OCI-LY7 (cell line): ENCODE data around the gene ZNF423. TPM values are rescaled to one million over a fixed set of nuclear protein-coding genes. Genes with fewer than 3 reads are reported as not detected.

Experiments
- BruUV-seq: library from RNA; stranded (reverse); fragments of 400-500 nt; replicated peaks from 2 replicates; lab custom pipeline; 2021; lab: Mats Ljungman, UMichigan
- CTCF ChIA-PET: fragments of 300-600 bp; sonication (Branson Sonifier 250); formaldehyde crosslinking; loops from one replicate; lab custom pipeline; 2022; ENCODE audit warnings: antibody characterized with exemption; ENCODE audit not compliant: unreplicated experiment; lab: Charles Lee
- POLR2A ChIA-PET: fragments of 300-600 bp; sonication (Branson Sonifier 250); formaldehyde crosslinking; loops from one replicate; lab custom pipeline; 2022; ENCODE audit warnings: antibody characterized with exemption; lab: Charles Lee
- DNase-seq: peaks from one replicate; pipeline ENCODE4 v3.0.0-alpha.2; 2015; ENCODE audit warnings: low spot score
- H2AFZ ChIP-seq: fragments of 200-600 bp; sonication (generic), shearing (Covaris generic); 2 replicates; pipeline ENCODE4 v1.6.1; 2014; ENCODE audit warnings: mild to moderate bottlenecking, antibody characterized with exemption, low read length, moderate library complexity
- H3K27ac ChIP-seq: fragments of 200-600 bp; sonication (generic); 2 replicates; pipeline ENCODE4 v1.5.1; 2014; ENCODE audit warnings: mixed run types, low read depth, mild to moderate bottlenecking, moderate library complexity, low read length, inconsistent platforms; ENCODE audit not compliant: poor library complexity, severe bottlenecking
- H3K36me3 ChIP-seq: fragments of 200-600 bp; sonication (generic); 2 replicates; pipeline ENCODE4 v1.6.1; 2014; ENCODE audit warnings: mild to moderate bottlenecking, antibody characterized with exemption, low read length, moderate library complexity, mixed read lengths; ENCODE audit not compliant: insufficient read depth
- H3K4me1 ChIP-seq: fragments of 200-600 bp; sonication (generic); 2 replicates; pipeline ENCODE4 v1.5.1; 2014; ENCODE audit warnings: mild to moderate bottlenecking, low read length; ENCODE audit not compliant: insufficient read depth, poor library complexity, severe bottlenecking
- H3K4me2 ChIP-seq: fragments of 200-600 bp; sonication (generic); 2 replicates; pipeline ENCODE4 v1.6.1; 2014; ENCODE audit warnings: mild to moderate bottlenecking, low read length
- H3K4me3 ChIP-seq: fragments of 200-600 bp; sonication (generic); 2 replicates; pipeline ENCODE4 v1.5.1; 2014; ENCODE audit warnings: mild to moderate bottlenecking, low read depth, low read length; ENCODE audit not compliant: poor library complexity, severe bottlenecking
- H3K79me2 ChIP-seq: fragments of 200-600 bp; sonication (generic); 2 replicates; pipeline ENCODE4 v1.6.1; 2016; ENCODE audit warnings: low read depth, mild to moderate bottlenecking, low read length, moderate library complexity, mixed read lengths; ENCODE audit not compliant: insufficient read depth
- H3K9me2 ChIP-seq: fragments of 200-600 bp; sonication (generic); 2 replicates; pipeline ENCODE4 v1.6.1; 2016; ENCODE audit warnings: mild to moderate bottlenecking, low read length, mixed read lengths; ENCODE audit not compliant: insufficient read depth
- H3K9me3 ChIP-seq: fragments of 200-600 bp; sonication (generic); 2 replicates; pipeline ENCODE4 v1.6.1; 2014; ENCODE audit warnings: mild to moderate bottlenecking, mixed run types, low read length, mixed read lengths
- H4K20me1 ChIP-seq: fragments of 200-600 bp; sonication (generic); 2 replicates; pipeline ENCODE4 v1.6.1; 2014; ENCODE audit warnings: mild to moderate bottlenecking, antibody characterized with exemption, low read length, moderate library complexity, mixed read lengths; ENCODE audit not compliant: insufficient read depth
- EZH2phosphoT487 ChIP-seq: fragments of 200-600 bp; sonication (generic); IDR thresholded peaks from 2 replicates; pipeline ENCODE4 v1.6.1; 2018; ENCODE audit warnings: low read depth, borderline replicate concordance, mild to moderate bottlenecking, mixed run types, antibody characterized with exemption, low read length, moderate library complexity, mixed read lengths
- intact Hi-C: fragments of 100-400 bp; cut with micrococcal nuclease; formaldehyde crosslinking; loops from one replicate; pipeline ENCODE4 v1.10.0; 2022; ENCODE audit not compliant: unreplicated experiment
- total RNA-seq, 2 experiments: library from RNA; depleted of rRNA in 1 of 2; stranded (reverse); fragments of >200 nt in 1 of 2; shearing (Covaris generic) in 1 of 2; gene quantifications; 2 replicates each; pipeline ENCODE4 v1.2.3, GENCODE V29; 2014 to 2022
- TF ChIP-seq, protein P1 (sequence below): fragments of 200-600 bp; sonication (generic); conservative IDR thresholded peaks from 2 replicates; pipeline ENCODE4 v1.5.1; 2014; ENCODE audit warnings: mild to moderate bottlenecking, antibody characterized with exemption, low read length, moderate library complexity, mixed read lengths

Gene ZNF423
- total RNA-seq, 2 experiments from 2014 or later = 0.09 to 0.13 TPM

- Histone ChIP-seq H3K4me3 (no peak overlapping the region), H3K4me1 (no peaks in the 10 kb centered on the region), H3K4me2 (no peak overlapping the region), H3K36me3 (no peaks in the 10 kb centered on the region), H3K9me3 (no peaks in the 10 kb centered on the region), H2AFZ (no peak overlapping the region), H4K20me1 (no peaks in the 10 kb centered on the region), H3K79me2 (no peaks in the 10 kb centered on the region), H3K27ac (no peak overlapping the region), H3K9me2 (no peaks in the 10 kb centered on the region)
- ChIA-PET CTCF (interaction anchor here (0.5 kb wide), 1 partner anchor 225 kb away, joined by 3 read pairs; no protein-coding TSS in a partner anchor), POLR2A (no interaction called here)
- TF ChIP-seq, protein P1, sequence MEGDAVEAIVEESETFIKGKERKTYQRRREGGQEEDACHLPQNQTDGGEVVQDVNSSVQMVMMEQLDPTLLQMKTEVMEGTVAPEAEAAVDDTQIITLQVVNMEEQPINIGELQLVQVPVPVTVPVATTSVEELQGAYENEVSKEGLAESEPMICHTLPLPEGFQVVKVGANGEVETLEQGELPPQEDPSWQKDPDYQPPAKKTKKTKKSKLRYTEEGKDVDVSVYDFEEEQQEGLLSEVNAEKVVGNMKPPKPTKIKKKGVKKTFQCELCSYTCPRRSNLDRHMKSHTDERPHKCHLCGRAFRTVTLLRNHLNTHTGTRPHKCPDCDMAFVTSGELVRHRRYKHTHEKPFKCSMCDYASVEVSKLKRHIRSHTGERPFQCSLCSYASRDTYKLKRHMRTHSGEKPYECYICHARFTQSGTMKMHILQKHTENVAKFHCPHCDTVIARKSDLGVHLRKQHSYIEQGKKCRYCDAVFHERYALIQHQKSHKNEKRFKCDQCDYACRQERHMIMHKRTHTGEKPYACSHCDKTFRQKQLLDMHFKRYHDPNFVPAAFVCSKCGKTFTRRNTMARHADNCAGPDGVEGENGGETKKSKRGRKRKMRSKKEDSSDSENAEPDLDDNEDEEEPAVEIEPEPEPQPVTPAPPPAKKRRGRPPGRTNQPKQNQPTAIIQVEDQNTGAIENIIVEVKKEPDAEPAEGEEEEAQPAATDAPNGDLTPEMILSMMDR = no peak
- no peak for TF ChIP-seq EZH2phosphoT487
- intact Hi-C loops = no loop called here
- no TSS peak for BruUV-seq
- DNase-seq = no peak
Observed at GRCh38 chr16:49629851-49630250, 226.1 kb downstream of the ZNF423 start.

GRCh38 chr16:49628148-49628547 is 227.8 kb downstream of the ZNF423 start:
- Histone ChIP-seq H3K79me2 (no peaks in the 10 kb centered on the region), H3K9me2 (no peaks in the 10 kb centered on the region), H3K9me3 (no peaks in the 10 kb centered on the region), H2AFZ (no peak overlapping the region), H3K36me3 (no peaks in the 10 kb centered on the region), H3K4me1 (no peaks in the 10 kb centered on the region), H3K27ac (no peak overlapping the region), H3K4me2 (no peak overlapping the region), H3K4me3 (no peak overlapping the region), H4K20me1 (no peaks in the 10 kb centered on the region)
- TF ChIP-seq, protein P1 = no peak
- no peak for TF ChIP-seq EZH2phosphoT487
- intact Hi-C loops = no loop called here
- CTCF ChIA-PET = no interaction called here
- DNase-seq = no peak
- POLR2A ChIA-PET = no interaction called here
- no TSS peak for BruUV-seq

DNA sequence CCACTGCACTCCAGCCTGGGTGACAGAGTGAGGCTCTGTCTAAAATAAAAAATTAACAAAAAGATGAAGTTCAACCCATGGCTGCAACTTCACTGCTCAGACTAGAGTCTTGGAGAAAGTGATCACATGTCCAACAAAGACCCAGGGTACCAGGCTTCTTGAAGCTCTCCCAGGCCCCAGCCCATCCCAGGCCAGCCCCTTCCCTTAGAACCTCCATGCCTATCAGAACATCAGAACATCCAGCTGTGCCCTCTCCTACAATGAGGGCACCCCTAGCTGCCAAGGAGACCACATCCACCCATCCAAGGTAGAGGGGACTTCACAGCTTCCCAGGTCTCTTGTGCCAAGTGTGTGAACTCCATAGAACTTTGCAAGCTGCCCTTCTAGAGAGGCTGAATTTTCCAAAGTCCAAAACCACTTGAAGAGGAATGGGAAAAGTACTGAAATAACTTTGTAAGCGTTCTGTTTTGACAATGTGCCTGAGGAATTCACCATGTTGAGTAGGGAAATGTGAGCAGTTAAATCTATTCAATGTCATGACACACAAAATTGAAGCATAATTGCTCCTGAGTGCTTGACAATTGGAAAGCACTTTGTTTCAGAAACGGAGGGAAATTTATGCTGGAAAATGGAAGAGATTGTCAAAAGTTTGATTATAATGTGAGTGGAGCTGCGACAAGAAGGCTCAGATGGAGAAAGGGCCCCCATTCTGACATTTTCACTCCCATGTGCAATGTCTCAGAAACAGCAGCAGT is 230.4 kb downstream of the ZNF423 start:
- Histone ChIP-seq H4K20me1 (no peaks in the 10 kb centered on the region), H3K4me3 (no peak overlapping the region), H3K9me3 (no peaks in the 10 kb centered on the region), H3K9me2 (no peaks in the 10 kb centered on the region), H3K4me1 (no peaks in the 10 kb centered on the region), H3K79me2 (no peaks in the 10 kb centered on the region), H2AFZ (no peak overlapping the region), H3K27ac (no peak overlapping the region), H3K4me2 (no peak overlapping the region), H3K36me3 (no peaks in the 10 kb centered on the region)
- intact Hi-C loops = no loop called here
- BruUV-seq = no TSS peak
- CTCF ChIA-PET = no interaction called here
- POLR2A ChIA-PET = no interaction called here
- TF ChIP-seq, protein P1 = no peak
- no peak for TF ChIP-seq EZH2phosphoT487
- no peak for DNase-seq
